GM18505 (cell line): ENCODE results near the gene DCK.

Experiments
- ATAC-seq: cut with Tn5 transposase; IDR thresholded peaks from one replicate; pipeline ENCODE4 v1.9.1; 2021; ENCODE audit not compliant: unreplicated experiment
- POLR2A ChIP-seq: IDR thresholded peaks from 4 replicates; pipeline ENCODE4 v1.6.1; 2011; ENCODE audit warnings: borderline replicate concordance; ENCODE audit not compliant: insufficient read depth, insufficient read length; ENCODE audit errors: extremely low read depth

The DCK gene

GRCh38 chr4:70993181-70994068, at the start of gene DCK:
TSS of gene DCK (plus strand) at chr4:70993649. CDS start at chr4:70993836, 187 bp downstream.
- TF ChIP-seq POLR2A = peak; percentile 96
- peak; percentile 90 for ATAC-seq

GRCh38 chr4:70945046-70945445, 48.4 kb upstream of the DCK start:
- ATAC-seq = peak; percentile 53
- TF ChIP-seq POLR2A = no peak

GRCh38 chr4:70945452-70946055, 47.9 kb upstream of the DCK start:
- no peak for ATAC-seq

GRCh38 chr4:70946939-70947338, 46.5 kb upstream of the DCK start:
- TF ChIP-seq POLR2A = no peak
- no peak for ATAC-seq

More at GRCh38 chr4:70945452-70946055, 47.9 kb upstream of the DCK start:
- no peak for TF ChIP-seq POLR2A

GRCh38 chr4:70948665-70949260, 44.7 kb upstream of the DCK start:
- no peak for ATAC-seq
- no peak for TF ChIP-seq POLR2A

- no peak for TF ChIP-seq POLR2A
- ATAC-seq = no peak
Measured at GRCh38 chr4:70954032-70954431, 39.4 kb upstream of the DCK start.

- no peak for ATAC-seq
- no peak for TF ChIP-seq POLR2A
Measured at GRCh38 chr4:70956549-70957210, 36.8 kb upstream of the DCK start.

GRCh38 chr4:70958681-70959080, 34.8 kb upstream of the DCK start:
- no peak for ATAC-seq
- no peak for TF ChIP-seq POLR2A

GRCh38 chr4:70969076-70969475, 24.4 kb upstream of the DCK start:
- TF ChIP-seq POLR2A = no peak
- no peak for ATAC-seq

GRCh38 chr4:70976252-70976651, 17.2 kb upstream of the DCK start:
- no peak for ATAC-seq
- no peak for TF ChIP-seq POLR2A

- no peak for TF ChIP-seq POLR2A
- ATAC-seq = peak; percentile 77
Measured at GRCh38 chr4:70979445-70980008, 13.9 kb upstream of the DCK start.

- TF ChIP-seq POLR2A = no peak
- no peak for ATAC-seq
Measured at GRCh38 chr4:70980196-70980595, 13.3 kb upstream of the DCK start.

GRCh38 chr4:70984106-70984505, 9.3 kb upstream of the DCK start:
- ATAC-seq = no peak
- no peak for TF ChIP-seq POLR2A
